Fibroblast of villous mesenchyme (primary cell): ENCODE data around the gene STEAP4. TPM values are rescaled to one million over a fixed set of nuclear protein-coding genes. Genes with fewer than 3 reads are reported as not detected.

ENCODE experiments used
- DNase-seq: peaks from one replicate; pipeline ENCODE4 v3.0.0-alpha.2; 2010; ENCODE audit warnings: low read depth
- H3K4me3 ChIP-seq: 2 replicates; pipeline ENCODE4 v1.5.1; 2011; ENCODE audit warnings: low read depth, mild to moderate bottlenecking, low read length
- CTCF ChIP-seq: IDR thresholded peaks from 2 replicates; pipeline ENCODE4 v1.5.1; 2012; ENCODE audit warnings: low read depth, mild to moderate bottlenecking, low read length; ENCODE audit not compliant: insufficient read depth
- total RNA-seq: library from RNA; depleted of rRNA; stranded (reverse); fragments of >200 nt; gene quantifications from 2 replicates; pipeline ENCODE4 v1.2.3, GENCODE V29; 2012

Gene STEAP4
- total RNA-seq, 1 donor = under 0.01 TPM

- DNase-seq = no peak
- TF ChIP-seq CTCF = no peak
- H3K4me3 ChIP-seq = no peak overlapping the region
These were observed 9.8 kb upstream of the STEAP4 start for GRCh38 chr7:88316456-88316855.

- DNase-seq = no peak
- no peak overlapping the region for H3K4me3 ChIP-seq
- no peak for TF ChIP-seq CTCF
These were observed 8.8 kb upstream of the STEAP4 start for GRCh38 chr7:88315522-88315921.

- no peak for DNase-seq
These were observed 7.4 kb upstream of the STEAP4 start for GRCh38 chr7:88314061-88314491.

GRCh38 chr7:88312061-88312663 lies 5.5 kb upstream of the STEAP4 start:
- no peak for TF ChIP-seq CTCF
- no peak overlapping the region for H3K4me3 ChIP-seq
- peak; percentile 48 for DNase-seq

More at GRCh38 chr7:88314061-88314491, 7.4 kb upstream of the STEAP4 start:
- no peak for TF ChIP-seq CTCF
- no peak overlapping the region for H3K4me3 ChIP-seq

GRCh38 chr7:88311675-88312036 lies 5.0 kb upstream of the STEAP4 start:
- H3K4me3 ChIP-seq = no peak overlapping the region
- no peak for TF ChIP-seq CTCF
- peak; percentile 27 for DNase-seq

GRCh38 chr7:88310956-88311674 lies 4.4 kb upstream of the STEAP4 start:
- H3K4me3 ChIP-seq = no peak overlapping the region
- DNase-seq = no peak
- no peak for TF ChIP-seq CTCF
